ENCODE results near the gene BEST3.

Gene BEST3

GRCh38 chr12:69703146-69703642, 4.1 kb upstream of the BEST3 start:
- TF ChIP-seq, protein P1, sequence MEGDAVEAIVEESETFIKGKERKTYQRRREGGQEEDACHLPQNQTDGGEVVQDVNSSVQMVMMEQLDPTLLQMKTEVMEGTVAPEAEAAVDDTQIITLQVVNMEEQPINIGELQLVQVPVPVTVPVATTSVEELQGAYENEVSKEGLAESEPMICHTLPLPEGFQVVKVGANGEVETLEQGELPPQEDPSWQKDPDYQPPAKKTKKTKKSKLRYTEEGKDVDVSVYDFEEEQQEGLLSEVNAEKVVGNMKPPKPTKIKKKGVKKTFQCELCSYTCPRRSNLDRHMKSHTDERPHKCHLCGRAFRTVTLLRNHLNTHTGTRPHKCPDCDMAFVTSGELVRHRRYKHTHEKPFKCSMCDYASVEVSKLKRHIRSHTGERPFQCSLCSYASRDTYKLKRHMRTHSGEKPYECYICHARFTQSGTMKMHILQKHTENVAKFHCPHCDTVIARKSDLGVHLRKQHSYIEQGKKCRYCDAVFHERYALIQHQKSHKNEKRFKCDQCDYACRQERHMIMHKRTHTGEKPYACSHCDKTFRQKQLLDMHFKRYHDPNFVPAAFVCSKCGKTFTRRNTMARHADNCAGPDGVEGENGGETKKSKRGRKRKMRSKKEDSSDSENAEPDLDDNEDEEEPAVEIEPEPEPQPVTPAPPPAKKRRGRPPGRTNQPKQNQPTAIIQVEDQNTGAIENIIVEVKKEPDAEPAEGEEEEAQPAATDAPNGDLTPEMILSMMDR (conservative IDR thresholded peaks at IDR 0.05), result no peak
- H3K27ac ChIP-seq, result peak overlapping the region; percentile 98

DNA sequence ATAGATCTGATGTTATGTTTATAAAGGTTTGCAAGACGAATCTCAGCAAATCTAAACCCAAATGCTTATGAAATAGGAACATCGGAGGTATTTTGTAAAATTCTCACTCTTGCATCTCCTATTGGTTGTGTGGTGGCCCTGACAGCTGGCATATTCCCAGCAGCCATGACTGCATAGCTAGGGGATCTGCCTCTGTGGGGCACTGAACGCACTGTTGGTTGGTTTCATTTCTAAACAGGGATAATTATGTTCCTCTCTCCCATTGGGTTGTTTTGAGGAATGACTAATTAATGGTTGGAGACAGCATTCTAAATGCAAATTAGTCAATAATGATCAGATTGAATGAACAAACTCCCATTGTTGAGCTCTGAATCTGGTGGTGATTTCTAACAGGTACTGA, 2.7 kb upstream of the BEST3 start:
- TF ChIP-seq, protein P1 (conservative IDR thresholded peaks at IDR 0.05), result no peak
- H3K27ac ChIP-seq, result peak overlapping the region; percentile 98; the same call in 1 of the 2 replicates

- H3K27ac ChIP-seq, result peak overlapping the region; percentile 98
- TF ChIP-seq, protein P1 (conservative IDR thresholded peaks at IDR 0.05), result no peak
These were observed 1.0 kb downstream of the BEST3 start for GRCh38 chr12:69698054-69698453.

DNA sequence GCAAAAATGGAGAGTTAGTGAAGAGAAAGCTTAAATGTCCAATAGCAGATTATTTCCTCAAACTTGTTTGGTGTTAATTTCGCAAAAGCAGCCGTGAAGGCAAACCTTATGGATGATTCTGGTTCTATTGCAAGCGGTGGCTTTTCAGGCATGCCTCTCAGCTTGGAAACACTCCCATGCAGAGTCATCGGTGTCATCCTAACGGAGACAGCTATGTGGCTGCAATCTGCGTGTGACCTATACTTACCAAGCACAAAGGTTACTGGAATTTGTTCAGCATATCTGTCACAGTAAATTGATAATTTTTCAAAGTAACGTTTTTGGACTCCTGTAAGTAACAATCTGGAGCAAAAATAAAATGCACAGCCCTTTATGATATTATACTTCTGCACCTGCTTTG, 5.0 kb downstream of the BEST3 start:
- TF ChIP-seq, protein P1 (conservative IDR thresholded peaks at IDR 0.05), result no peak
- H3K27ac ChIP-seq, result no peak overlapping the region

DNA sequence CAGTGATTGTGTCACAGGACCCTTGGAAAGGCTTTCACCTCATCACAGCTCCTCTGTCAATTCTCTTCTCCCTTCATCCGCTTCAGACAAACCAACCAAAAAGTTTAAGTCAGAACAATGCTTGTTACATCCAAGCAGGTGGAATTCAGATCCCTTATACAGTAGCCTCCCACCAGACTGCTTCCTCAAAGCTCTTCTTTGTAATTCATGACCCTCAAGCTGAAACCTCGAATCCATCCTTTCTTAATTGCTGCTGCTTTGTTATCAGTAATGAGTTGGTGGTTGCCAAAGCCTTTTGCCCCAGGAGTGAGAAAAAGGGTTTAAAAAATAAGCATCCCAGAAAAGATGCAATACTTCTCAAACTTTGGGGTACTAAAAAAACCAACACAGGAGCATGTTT, 9.5 kb downstream of the BEST3 start:
- TF ChIP-seq, protein P1 (conservative IDR thresholded peaks at IDR 0.05), result no peak
- H3K27ac ChIP-seq, result peak overlapping the region; percentile 43; the same call in 1 of the 2 replicates

DNA sequence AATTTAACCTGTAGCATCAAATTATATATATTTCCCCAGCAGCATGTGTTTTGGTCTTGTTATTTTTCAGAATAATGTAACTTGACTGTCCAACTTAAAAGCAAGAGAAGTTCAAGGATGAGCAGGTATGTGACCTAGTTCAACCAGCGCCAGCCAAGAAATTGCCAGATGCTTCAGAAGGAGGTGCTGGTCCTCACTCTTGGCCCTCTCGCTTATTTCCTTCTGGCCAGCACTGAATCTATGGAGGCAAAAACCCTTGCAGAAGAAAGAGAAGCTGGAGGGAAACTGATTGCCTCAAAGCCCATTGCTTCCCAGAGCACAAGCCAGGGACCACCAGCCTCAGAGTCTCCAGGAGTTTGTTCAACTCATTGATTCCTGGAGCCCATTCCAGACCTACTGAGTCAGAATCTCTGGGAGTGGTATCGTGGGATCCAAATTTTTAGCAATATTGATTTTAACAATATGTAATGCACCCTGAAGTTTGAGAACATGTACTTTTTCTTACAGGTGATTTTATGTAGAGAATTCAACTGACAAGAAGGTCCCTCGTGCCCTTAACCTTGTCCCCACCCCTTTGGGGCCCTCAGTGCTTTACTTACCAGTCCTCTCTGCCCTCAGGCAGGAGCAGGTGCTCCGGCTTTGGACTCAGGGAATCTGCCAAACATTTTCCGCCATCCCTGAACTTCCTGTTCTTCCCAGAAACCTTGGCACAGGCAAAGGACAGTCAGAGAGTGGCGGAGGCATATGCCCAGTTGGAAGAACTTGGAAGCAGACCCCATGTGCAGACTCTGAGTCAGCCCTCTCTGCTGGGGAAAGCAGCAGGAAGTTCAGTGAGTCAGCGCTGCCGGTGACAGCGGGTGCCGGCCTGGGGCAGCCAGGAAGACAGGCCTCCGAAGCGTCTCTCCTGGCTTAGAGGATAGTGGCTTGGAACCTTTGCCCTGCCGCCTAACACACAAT, 10.4 kb downstream of the BEST3 start:
- H3K27ac ChIP-seq, result peak overlapping the region; percentile 43
- TF ChIP-seq, protein P1 (conservative IDR thresholded peaks at IDR 0.05), result no peak

DNA sequence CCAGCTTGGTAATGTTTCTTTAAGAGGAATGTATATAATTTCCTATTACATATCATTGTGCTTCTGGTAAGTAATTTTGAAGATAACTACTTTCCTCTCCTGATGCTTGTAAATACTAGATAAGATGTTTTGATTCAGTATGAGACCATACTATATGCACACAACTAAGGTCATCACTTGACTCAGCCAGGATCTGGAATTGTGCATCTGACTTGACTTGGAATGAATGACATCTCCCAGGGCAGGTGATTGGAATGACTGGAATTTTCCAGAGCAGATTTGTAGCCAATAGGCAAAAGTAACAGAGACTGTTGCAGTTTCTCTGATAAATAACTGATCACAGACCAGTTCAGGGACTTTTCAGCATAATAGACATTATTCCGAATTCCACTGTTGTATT, 11.1 kb downstream of the BEST3 start:
- TF ChIP-seq, protein P1 (conservative IDR thresholded peaks at IDR 0.05), result no peak
- no peak overlapping the region for H3K27ac ChIP-seq
